Measurements from ENCODE around the gene VTI1A.

The VTI1A gene

DNA sequence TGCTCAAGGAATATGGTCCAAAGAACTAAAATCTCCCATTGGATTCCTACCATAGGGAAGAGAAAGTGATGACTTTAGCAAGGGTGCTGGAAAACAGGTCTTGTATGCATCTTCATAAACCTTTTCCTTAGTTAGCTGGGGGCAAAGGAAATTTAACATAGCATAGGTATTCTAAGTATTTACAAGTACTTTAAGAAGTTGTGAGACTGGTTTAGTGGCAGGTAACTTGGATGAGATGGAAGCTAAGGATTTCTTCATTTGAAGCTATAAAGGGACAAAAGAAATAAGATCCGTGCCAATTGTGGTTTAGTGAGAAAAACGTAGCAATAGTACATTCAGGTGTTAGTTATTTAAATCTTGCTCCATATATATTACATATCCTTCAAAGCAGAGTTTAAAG, 319.6 kb downstream of the VTI1A start:
- DNase-seq = no peak
- Histone ChIP-seq H3K36me3 (ENCODE audit: control insufficient read depth, insufficient read depth, low read length) (no peaks in the 10 kb centered on the region), H3K27me3 (replicated peaks; ENCODE audit: control insufficient read depth, insufficient read depth, low read length, poor library complexity, severe bottlenecking) (no peaks in the 10 kb centered on the region), H3K9me3 (ENCODE audit: control insufficient read depth, low read length) (no peaks in the 10 kb centered on the region), H3K27ac (ENCODE audit: insufficient read depth, low read length, poor library complexity, severe bottlenecking) (no peak overlapping the region), H3K4me3 (ENCODE audit: insufficient read depth, low read depth, low read length, poor library complexity, severe bottlenecking) (no peak overlapping the region), H3K4me1 (ENCODE audit: control insufficient read depth, insufficient read depth, low read length, poor library complexity, severe bottlenecking) (no peaks in the 10 kb centered on the region)

DNA sequence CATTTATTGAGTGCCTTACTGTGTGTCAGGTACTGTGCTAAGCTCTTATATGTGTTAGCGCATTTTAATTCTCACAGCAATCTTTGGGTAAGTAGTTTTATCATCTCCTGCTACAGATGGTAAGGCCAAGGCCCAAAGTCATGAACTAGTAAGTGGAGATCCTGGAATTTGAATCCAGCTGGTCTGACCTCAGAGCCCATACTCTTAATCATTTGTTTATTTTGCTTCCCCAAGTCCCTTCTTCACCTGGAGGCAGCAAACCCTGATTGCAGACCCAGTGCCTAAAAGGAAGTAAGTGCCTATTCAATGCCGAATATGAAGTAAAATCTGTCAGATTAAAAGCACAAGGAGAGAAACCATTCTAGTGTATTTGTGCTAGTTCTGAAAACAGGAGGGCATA, 320.1 kb downstream of the VTI1A start:
- Histone ChIP-seq H3K4me1 (ENCODE audit: control insufficient read depth, insufficient read depth, low read length, poor library complexity, severe bottlenecking) (no peaks in the 10 kb centered on the region), H3K4me3 (ENCODE audit: insufficient read depth, low read depth, low read length, poor library complexity, severe bottlenecking) (no peak overlapping the region), H3K27ac (ENCODE audit: insufficient read depth, low read length, poor library complexity, severe bottlenecking) (no peak overlapping the region)

DNA sequence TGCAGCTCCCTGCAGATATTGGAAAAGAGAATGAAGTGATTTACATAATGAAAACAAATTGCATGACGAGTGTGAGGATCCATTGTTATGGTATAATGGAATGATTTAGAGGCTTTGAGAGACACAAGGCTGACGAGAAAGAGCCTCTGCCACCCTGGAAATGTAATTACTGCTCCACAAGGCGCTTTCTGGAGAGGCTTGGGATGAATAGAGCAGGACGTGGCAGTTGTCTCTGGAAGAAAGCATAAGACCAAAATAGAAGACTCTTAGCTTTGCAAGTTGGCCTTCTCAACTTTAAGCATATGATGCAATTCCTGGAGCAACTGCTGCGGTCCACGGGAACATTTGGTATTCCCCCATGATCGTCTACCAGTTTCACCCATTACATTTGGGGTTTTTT, 321.1 kb downstream of the VTI1A start:
- DNase-seq = no peak
- Histone ChIP-seq H3K27ac (ENCODE audit: insufficient read depth, low read length, poor library complexity, severe bottlenecking) (no peak overlapping the region), H3K4me1 (ENCODE audit: control insufficient read depth, insufficient read depth, low read length, poor library complexity, severe bottlenecking) (no peaks in the 10 kb centered on the region), H3K27me3 (replicated peaks; ENCODE audit: control insufficient read depth, insufficient read depth, low read length, poor library complexity, severe bottlenecking) (no peaks in the 10 kb centered on the region), H3K36me3 (ENCODE audit: control insufficient read depth, insufficient read depth, low read length) (no peaks in the 10 kb centered on the region), H3K9me3 (ENCODE audit: control insufficient read depth, low read length) (no peaks in the 10 kb centered on the region), H3K4me3 (ENCODE audit: insufficient read depth, low read depth, low read length, poor library complexity, severe bottlenecking) (no peak overlapping the region)

More for the DNA sequence above, 320.1 kb downstream of the VTI1A start:
- Histone ChIP-seq H3K9me3 (ENCODE audit: control insufficient read depth, low read length) (no peaks in the 10 kb centered on the region), H3K36me3 (ENCODE audit: control insufficient read depth, insufficient read depth, low read length) (no peaks in the 10 kb centered on the region), H3K27me3 (replicated peaks; ENCODE audit: control insufficient read depth, insufficient read depth, low read length, poor library complexity, severe bottlenecking) (no peaks in the 10 kb centered on the region)
- DNase-seq = no peak

DNA sequence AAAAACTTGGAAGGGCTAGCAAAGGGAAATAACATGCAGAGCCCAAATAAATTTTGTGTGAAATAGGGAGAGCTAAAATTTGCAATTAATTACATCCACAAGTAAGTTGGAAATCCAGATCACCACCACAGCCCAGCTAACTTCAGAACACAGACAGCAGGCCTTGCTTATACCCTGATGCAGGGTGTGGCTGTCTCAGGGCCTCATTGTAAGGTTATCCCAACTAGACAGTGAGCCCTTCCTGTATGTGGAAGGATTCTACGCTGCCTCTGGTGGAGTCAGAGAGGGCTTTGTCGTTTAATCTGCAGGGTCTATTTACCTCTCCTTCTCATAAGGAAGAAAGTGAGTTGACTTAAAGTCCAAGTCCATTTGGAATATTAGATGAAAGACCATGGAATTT, 322.1 kb downstream of the VTI1A start:
- Histone ChIP-seq H3K27ac (ENCODE audit: insufficient read depth, low read length, poor library complexity, severe bottlenecking) (no peak overlapping the region), H3K4me3 (ENCODE audit: insufficient read depth, low read depth, low read length, poor library complexity, severe bottlenecking) (no peak overlapping the region), H3K9me3 (ENCODE audit: control insufficient read depth, low read length) (no peaks in the 10 kb centered on the region), H3K4me1 (ENCODE audit: control insufficient read depth, insufficient read depth, low read length, poor library complexity, severe bottlenecking) (no peaks in the 10 kb centered on the region), H3K27me3 (replicated peaks; ENCODE audit: control insufficient read depth, insufficient read depth, low read length, poor library complexity, severe bottlenecking) (no peaks in the 10 kb centered on the region), H3K36me3 (ENCODE audit: control insufficient read depth, insufficient read depth, low read length) (no peaks in the 10 kb centered on the region)
- no peak for DNase-seq

DNA sequence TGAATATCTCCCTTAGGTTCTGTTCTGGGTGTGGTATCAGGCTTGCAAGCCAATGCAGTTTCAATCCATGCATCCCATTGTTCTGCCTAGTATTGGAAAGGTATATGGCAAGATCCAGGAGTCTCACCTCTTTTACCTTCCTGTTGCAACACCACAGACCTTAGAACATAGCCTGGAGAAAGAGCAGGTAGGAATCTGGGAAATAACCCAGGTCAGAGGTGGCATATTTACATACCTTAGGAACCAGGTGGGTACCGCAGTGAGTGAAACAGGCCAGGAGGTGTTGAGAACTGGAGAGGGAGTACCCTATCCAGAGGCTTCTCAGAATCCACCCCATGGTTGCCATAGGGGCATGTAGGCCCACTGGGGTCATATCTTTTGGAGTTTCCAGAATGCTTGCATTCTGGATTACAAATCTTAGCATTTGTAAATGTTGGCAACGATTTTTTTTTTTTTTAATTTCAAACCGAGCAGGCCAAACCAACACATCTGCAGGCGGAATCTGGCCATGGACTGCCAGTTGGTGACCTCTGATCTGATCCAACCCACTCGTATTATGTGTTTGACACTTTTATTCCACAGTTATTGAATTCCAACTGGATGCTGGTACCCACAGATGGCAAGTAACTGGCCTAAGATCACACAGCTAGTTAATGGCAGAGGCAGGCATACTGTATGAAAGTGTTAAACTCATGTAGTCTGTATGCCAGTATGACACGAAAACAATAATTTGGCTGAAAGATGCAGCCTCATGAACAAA, 322.8 kb downstream of the VTI1A start:
- Histone ChIP-seq H3K4me1 (ENCODE audit: control insufficient read depth, insufficient read depth, low read length, poor library complexity, severe bottlenecking) (no peaks in the 10 kb centered on the region), H3K27ac (ENCODE audit: insufficient read depth, low read length, poor library complexity, severe bottlenecking) (no peak overlapping the region), H3K36me3 (ENCODE audit: control insufficient read depth, insufficient read depth, low read length) (no peaks in the 10 kb centered on the region), H3K4me3 (ENCODE audit: insufficient read depth, low read depth, low read length, poor library complexity, severe bottlenecking) (no peak overlapping the region), H3K9me3 (ENCODE audit: control insufficient read depth, low read length) (no peaks in the 10 kb centered on the region), H3K27me3 (replicated peaks; ENCODE audit: control insufficient read depth, insufficient read depth, low read length, poor library complexity, severe bottlenecking) (no peaks in the 10 kb centered on the region)
- no peak for DNase-seq

DNA sequence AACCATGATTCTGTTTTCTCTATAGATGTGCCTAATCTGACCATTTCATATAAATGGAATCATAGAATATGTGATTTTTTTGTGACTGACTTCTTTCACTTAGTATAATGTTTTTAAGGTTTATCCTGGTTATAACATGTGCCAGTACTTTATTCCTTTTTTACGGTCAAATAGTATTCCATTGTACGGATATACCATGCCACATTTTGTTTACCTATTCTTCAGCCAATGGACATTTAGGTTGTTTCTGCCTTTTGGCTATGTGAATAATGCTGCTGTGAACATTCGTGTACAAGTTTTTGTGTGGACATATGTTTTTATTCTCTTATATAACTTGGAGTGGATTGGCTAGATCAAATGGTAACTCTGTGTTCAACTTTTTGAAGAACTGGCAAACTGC, 324.7 kb downstream of the VTI1A start:
- Histone ChIP-seq H3K4me3 (ENCODE audit: insufficient read depth, low read depth, low read length, poor library complexity, severe bottlenecking) (no peak overlapping the region), H3K9me3 (ENCODE audit: control insufficient read depth, low read length) (no peaks in the 10 kb centered on the region), H3K27me3 (replicated peaks; ENCODE audit: control insufficient read depth, insufficient read depth, low read length, poor library complexity, severe bottlenecking) (no peaks in the 10 kb centered on the region), H3K27ac (ENCODE audit: insufficient read depth, low read length, poor library complexity, severe bottlenecking) (no peak overlapping the region), H3K4me1 (ENCODE audit: control insufficient read depth, insufficient read depth, low read length, poor library complexity, severe bottlenecking) (no peaks in the 10 kb centered on the region), H3K36me3 (ENCODE audit: control insufficient read depth, insufficient read depth, low read length) (no peaks in the 10 kb centered on the region)
- DNase-seq = no peak

DNA sequence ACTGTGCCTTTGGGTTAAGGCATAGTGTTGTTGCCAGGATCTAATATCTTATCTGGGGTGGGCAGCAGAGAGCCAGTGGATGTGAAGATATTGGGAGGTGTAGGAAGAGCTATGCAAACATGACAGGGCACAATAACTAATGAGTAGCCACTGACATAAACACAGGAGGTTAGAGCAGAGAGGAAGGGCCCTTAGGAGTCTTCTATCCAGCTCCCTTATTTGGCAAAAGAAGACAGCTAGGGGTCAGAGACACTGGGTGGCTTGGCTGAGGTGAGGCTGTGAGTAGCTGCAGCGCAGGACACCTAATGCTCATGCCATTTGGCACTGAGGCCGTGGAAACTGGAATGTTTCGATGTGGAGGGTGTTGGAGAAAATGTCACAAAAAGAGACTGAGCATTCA, 326.8 kb downstream of the VTI1A start:
- no peaks in the 10 kb centered on the region for H3K27me3 ChIP-seq (replicated peaks; ENCODE audit: control insufficient read depth, insufficient read depth, low read length, poor library complexity, severe bottlenecking)
- H3K4me1 ChIP-seq (ENCODE audit: control insufficient read depth, insufficient read depth, low read length, poor library complexity, severe bottlenecking) = no peaks in the 10 kb centered on the region
- no peak overlapping the region for H3K4me3 ChIP-seq (ENCODE audit: insufficient read depth, low read depth, low read length, poor library complexity, severe bottlenecking)
- no peak overlapping the region for H3K27ac ChIP-seq (ENCODE audit: insufficient read depth, low read length, poor library complexity, severe bottlenecking)
- DNase-seq = no peak
- no peaks in the 10 kb centered on the region for H3K9me3 ChIP-seq (ENCODE audit: control insufficient read depth, low read length)
- no peaks in the 10 kb centered on the region for H3K36me3 ChIP-seq (ENCODE audit: control insufficient read depth, insufficient read depth, low read length)

DNA sequence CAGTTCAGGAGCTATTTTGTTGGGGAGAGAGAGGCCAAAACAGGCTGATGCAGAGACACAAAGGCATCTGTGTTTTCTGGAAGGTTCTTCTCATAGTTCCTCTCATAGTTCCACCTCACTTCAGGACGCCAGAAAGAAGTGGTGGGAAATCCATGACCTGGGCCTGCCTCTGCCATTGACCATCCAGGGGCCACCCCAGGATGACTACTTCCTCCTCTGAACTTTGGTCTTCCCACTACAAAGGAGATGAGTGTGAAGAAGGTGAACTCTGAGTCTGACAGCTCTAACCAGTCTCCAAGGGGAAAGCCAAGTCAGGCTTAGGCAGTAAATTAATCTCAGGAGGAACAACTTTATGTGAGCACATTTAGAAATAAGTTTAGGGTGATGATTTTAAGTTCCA, 327.2 kb downstream of the VTI1A start:
- Histone ChIP-seq H3K27me3 (replicated peaks; ENCODE audit: control insufficient read depth, insufficient read depth, low read length, poor library complexity, severe bottlenecking) (no peaks in the 10 kb centered on the region), H3K36me3 (ENCODE audit: control insufficient read depth, insufficient read depth, low read length) (no peaks in the 10 kb centered on the region), H3K27ac (ENCODE audit: insufficient read depth, low read length, poor library complexity, severe bottlenecking) (no peak overlapping the region), H3K4me1 (ENCODE audit: control insufficient read depth, insufficient read depth, low read length, poor library complexity, severe bottlenecking) (no peaks in the 10 kb centered on the region), H3K4me3 (ENCODE audit: insufficient read depth, low read depth, low read length, poor library complexity, severe bottlenecking) (no peak overlapping the region), H3K9me3 (ENCODE audit: control insufficient read depth, low read length) (no peaks in the 10 kb centered on the region)
- no peak for DNase-seq

DNA sequence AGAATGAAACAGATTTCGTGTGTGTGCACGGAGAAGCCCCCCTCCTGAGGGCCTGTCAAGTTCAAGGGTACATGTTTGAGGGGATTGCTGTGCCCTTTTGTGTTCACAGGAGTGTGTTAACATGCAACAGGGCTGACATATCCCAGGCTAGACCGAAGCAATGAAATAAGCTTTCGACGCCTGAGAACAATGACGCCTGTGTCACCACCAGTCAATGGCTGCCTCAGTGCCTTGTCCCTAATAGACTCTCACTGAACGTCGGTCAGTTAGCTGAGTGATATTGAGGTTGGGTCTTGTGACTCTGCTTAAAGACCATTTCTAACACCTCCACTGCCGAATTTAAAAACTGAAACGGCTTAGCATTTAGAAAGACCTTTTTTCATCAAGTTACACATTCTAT, 327.8 kb downstream of the VTI1A start:
- no peak for DNase-seq
- no peaks in the 10 kb centered on the region for H3K9me3 ChIP-seq (ENCODE audit: control insufficient read depth, low read length)
- H3K27me3 ChIP-seq (replicated peaks; ENCODE audit: control insufficient read depth, insufficient read depth, low read length, poor library complexity, severe bottlenecking) = no peaks in the 10 kb centered on the region
- H3K36me3 ChIP-seq (ENCODE audit: control insufficient read depth, insufficient read depth, low read length) = no peaks in the 10 kb centered on the region
- no peak overlapping the region for H3K4me3 ChIP-seq (ENCODE audit: insufficient read depth, low read depth, low read length, poor library complexity, severe bottlenecking)
- H3K4me1 ChIP-seq (ENCODE audit: control insufficient read depth, insufficient read depth, low read length, poor library complexity, severe bottlenecking) = no peaks in the 10 kb centered on the region
- H3K27ac ChIP-seq (ENCODE audit: insufficient read depth, low read length, poor library complexity, severe bottlenecking) = no peak overlapping the region

DNA sequence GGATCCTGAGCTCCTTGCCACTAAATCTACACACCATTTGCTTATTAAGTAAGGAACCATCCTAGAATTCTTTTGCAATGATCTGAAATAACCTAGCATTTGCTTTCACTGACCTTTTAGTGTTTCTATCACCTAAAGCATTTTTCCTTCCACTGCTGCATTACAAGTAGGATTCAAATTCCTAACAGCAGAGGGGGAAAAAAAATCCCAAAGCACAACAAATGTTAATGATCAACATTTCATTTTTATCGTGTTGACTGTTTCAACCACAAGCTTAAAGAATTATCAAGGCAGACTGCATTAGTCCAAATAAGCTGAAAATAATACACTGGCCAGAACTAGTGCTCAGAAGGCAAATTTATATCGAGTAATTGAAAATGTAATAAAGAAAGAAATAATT, 328.4 kb downstream of the VTI1A start:
- Histone ChIP-seq H3K27me3 (replicated peaks; ENCODE audit: control insufficient read depth, insufficient read depth, low read length, poor library complexity, severe bottlenecking) (no peaks in the 10 kb centered on the region), H3K4me1 (ENCODE audit: control insufficient read depth, insufficient read depth, low read length, poor library complexity, severe bottlenecking) (no peaks in the 10 kb centered on the region), H3K9me3 (ENCODE audit: control insufficient read depth, low read length) (no peaks in the 10 kb centered on the region), H3K27ac (ENCODE audit: insufficient read depth, low read length, poor library complexity, severe bottlenecking) (no peak overlapping the region), H3K4me3 (ENCODE audit: insufficient read depth, low read depth, low read length, poor library complexity, severe bottlenecking) (no peak overlapping the region), H3K36me3 (ENCODE audit: control insufficient read depth, insufficient read depth, low read length) (no peaks in the 10 kb centered on the region)
- no peak for DNase-seq

Data from effector memory CD4-positive, alpha-beta T cell (primary cell).